HTR-8/SVneo (cell line): ENCODE measurements around the gene MUC22.
A peak's percentile ranks its signal among the peaks of the same experiment; 100 is the strongest.
"Not testable (repeated sequence)": the region's sequence is repeated elsewhere in the genome, so short reads cannot be mapped to it uniquely, and the experiment has no call there.

Experiments
- DNase-seq: peaks from one replicate; pipeline ENCODE4 v3.0.0; 2011; ENCODE audit warnings: low spot score, mixed read lengths; ENCODE audit not compliant: insufficient read length
- FAIRE-seq: peaks from 2 replicates; lab custom pipeline; 2011; peaks lifted over from hg19 to GRCh38; lab: Jason Lieb, UNC

The MUC22 gene

DNA sequence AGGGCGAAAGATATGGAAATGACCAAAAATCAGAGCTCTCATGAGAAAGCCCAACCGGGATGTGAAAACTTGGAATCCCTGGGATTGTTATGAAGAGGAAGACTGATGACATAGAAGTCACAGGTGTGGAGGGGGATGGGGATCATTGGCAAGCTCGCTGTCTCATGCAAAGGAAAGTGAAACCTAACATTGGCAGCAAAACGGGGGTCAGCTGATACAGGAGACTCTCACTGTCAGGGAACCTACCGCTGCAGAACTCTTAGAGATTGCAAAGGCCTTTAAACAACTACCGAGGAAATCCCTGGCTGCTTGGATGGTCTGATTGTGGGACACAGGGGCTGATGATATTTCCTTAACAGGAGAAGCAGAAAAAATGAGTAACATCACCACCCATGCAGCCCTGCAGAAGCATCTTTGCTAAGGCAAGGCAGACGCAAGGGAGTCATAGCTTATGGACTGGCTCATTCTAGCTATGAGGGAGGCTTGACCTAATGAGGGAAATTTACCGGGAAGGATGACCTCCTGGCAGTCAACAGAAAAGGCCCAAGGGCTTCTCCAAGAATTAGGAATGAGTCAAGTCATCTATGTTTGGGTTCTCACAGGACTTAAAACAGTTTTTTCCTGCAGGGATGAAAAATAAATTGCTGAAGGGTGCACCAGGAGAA lies 19.7 kb upstream of the MUC22 start:
- no peak for FAIRE-seq

GRCh38 chr6:30991891-30992290 lies 18.4 kb upstream of the MUC22 start:
- DNase-seq (no peak), FAIRE-seq (no peak)

More for the DNA sequence above, 19.7 kb upstream of the MUC22 start:
- no peak for DNase-seq

DNA sequence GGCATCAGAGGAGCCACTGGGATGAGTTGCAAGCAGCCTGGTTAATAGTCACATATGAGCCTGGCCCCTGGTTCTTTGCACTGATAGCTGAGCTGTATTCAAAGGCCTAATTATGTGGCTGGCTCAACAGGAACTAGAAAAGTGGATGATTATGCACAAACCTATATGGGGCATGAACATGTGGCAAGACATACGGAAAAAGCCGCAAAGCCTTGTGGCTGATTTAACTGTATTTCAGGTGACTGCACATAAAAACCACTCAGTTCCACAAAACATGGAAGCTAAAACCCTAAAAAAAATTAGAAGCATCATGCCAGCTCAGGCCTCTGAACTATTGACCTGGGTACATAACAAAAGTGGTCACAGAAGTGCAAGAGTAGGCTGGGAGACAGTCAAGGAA lies 13.0 kb upstream of the MUC22 start:
- no peak for DNase-seq

GRCh38 chr6:30998785-30999184 lies 11.5 kb upstream of the MUC22 start:
- no peak for DNase-seq
- no peak for FAIRE-seq

More for the DNA sequence above, 13.0 kb upstream of the MUC22 start:
- no peak for FAIRE-seq

GRCh38 chr6:31000067-31000860 lies 10.0 kb upstream of the MUC22 start:
- not testable (repeated sequence) for FAIRE-seq, DNase-seq

DNA sequence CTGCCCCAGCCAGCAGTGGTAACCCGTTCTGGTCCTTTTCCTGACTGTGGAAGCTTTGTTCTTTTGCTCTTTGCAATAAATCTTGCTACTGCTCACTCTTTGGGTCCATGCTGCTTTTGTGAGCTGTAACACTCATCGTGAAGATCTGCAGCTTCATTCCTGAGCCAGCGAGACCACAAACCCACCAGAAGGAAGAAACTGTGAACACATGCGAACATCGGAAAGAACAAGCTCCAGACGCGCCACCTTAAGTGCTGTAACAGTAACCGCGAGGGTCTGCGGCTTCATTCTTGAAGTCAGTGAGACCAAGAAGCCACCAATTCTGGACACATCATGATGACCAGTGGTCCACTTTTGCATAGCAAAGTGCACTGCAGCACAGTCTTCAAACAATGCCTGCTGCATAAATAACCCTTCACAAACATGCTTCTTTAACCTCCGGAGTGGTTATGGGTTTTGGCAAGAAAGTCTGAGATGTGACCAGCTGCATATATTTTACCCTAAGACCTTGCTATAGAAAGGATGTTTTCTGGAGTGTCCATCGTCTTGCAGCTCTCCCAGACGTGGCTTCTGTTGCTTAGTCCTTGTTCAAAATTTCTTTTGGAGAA lies 8.9 kb upstream of the MUC22 start:
- no peak for FAIRE-seq

GRCh38 chr6:31002471-31002870 lies 7.8 kb upstream of the MUC22 start:
- no peak for DNase-seq

More for the DNA sequence above, 8.9 kb upstream of the MUC22 start:
- no peak for DNase-seq

GRCh38 chr6:31004794-31005193 lies 5.5 kb upstream of the MUC22 start:
- DNase-seq (no peak), FAIRE-seq (no peak)

More at GRCh38 chr6:31002471-31002870, 7.8 kb upstream of the MUC22 start:
- FAIRE-seq = no peak

DNA sequence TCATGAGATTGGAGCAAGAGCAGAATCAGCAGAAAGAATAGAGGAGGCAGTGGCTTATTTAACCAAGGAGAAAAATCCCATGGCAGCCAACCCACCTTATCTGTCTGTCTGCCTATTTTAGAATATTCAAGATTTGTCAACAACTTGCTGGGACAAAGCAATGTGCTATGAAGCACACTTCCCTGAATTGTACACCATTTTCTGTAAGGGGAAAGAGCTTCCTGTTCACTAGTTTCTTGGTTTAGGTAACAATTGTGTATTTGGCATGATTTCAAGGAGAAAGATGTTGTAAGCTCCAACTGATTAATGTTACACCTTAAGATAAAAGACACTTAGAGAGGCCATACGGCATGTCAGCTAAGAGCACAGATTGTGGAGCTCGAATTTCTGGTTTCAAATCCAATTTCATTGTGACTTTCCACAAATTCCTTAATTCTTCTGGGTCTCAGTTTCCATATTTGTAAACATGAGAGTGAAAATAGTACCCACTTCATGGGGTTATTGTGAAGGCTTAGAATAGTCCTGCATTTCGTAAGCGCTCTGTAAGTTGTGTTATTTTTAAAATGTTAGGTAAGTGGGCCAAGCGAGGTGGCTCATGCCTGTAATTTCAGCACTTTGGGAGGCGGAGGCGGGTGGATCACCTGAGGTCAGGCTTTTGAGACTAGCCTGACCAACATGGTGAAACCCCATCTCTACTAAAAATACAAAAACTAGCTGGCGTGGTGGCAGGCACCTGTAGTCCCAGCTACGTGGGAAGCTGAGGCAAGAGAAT lies 4.8 kb upstream of the MUC22 start:
- DNase-seq = no peak
- no peak for FAIRE-seq

GRCh38 chr6:31007694-31008093 lies 2.6 kb upstream of the MUC22 start:
- FAIRE-seq = no peak

DNA sequence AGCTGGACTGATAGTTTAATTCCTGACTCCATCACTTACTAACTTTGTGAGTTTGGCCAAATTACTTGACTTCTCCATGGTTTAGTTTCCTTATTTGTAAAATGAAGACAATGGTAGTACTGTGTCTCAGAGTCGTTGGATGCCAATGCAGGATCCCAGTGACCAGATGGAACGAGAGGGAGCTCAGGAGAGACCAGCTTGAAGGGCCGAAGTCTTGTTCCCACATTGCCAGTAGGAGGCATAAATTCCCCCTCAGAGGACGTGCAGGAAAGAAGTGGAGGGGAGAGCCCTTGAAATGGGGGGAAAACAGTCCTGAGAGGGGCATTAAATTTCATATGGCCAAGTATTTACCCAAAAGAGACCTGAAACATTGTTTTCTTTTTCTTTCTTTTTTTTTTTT lies 2.1 kb upstream of the MUC22 start:
- FAIRE-seq = no peak
- no peak for DNase-seq

More at GRCh38 chr6:31007694-31008093, 2.6 kb upstream of the MUC22 start:
- peak; percentile 87 for DNase-seq

GRCh38 chr6:31009731-31010130 lies 543 bp upstream of the MUC22 start:
- FAIRE-seq = no peak
- no peak for DNase-seq

- FAIRE-seq = no peak
- DNase-seq = no peak
Observed at GRCh38 chr6:31011153-31011552, 879 bp downstream of the MUC22 start.

DNA sequence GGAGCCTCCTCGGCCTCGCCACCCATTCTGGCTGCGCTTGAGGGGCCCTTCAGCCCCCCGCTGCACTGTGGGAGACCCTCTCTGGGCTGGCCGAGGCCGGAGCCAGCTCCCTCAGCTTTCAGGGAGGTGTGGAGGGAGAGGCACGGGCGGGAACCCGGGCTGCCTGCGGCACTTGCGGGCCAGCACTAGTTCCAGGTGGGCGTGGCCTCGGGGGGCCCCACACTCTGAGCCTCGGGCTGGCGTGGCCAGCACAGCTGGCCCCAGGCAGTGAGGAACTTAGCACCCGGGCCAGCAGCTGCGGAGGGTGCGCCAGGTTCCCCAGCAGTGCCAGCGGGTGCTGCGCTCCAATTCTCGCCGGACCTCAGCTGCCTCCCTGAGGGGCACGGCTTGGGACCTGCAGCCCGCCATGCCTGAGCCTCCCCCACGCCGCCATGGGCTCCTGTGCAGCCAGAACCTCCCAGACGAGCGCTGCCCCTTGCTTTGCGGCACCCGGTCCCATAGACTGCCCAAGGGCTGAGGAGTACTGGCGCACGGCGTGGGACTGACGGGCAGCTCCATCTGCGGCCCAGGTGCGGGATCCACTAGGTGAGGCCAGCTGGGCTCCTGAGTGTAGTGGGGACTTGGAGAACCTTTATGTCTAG lies 6.5 kb downstream of the MUC22 start:
- no peak for FAIRE-seq
- no peak for DNase-seq

DNA sequence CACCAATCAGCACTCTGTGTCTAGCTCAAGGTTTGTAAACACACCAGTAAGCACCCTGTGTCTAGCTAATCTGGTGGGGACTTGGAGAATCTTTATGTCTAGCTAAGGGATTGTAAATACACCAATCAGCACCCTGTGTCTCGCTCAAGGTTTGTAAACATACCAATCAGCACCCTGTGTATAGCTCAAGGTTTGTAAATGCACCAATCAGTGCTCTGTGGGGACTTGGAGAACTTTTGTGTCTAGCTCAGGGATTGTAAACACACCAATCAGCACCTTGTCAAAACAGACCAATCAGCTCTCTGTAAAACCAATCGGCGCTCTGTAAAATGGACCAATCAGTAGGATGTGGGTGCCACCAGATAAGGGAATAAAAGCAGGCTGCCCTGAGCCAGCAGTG lies 7.2 kb downstream of the MUC22 start:
- FAIRE-seq = not testable (repeated sequence)

DNA sequence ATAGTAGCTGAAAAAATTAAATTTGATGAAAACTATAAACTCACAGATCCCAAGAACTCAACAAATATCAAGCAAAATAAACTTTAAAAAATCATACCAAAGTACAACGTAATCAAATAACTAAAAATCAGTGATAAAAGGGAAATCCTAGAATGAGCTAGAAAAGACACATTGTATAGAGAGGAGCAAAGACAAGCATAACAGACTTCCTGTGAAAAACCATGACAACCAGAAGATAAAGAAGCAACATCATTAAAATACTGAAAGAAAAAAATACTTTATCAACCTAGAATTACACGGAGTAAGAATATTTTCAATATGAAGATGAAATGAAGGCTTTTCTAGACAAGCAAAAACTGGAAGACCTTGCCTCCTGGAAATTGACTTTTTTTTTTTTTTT lies 9.8 kb downstream of the MUC22 start:
- FAIRE-seq (no peak), DNase-seq (no peak)

More for the DNA sequence above, 7.2 kb downstream of the MUC22 start:
- DNase-seq = not testable (repeated sequence)

DNA sequence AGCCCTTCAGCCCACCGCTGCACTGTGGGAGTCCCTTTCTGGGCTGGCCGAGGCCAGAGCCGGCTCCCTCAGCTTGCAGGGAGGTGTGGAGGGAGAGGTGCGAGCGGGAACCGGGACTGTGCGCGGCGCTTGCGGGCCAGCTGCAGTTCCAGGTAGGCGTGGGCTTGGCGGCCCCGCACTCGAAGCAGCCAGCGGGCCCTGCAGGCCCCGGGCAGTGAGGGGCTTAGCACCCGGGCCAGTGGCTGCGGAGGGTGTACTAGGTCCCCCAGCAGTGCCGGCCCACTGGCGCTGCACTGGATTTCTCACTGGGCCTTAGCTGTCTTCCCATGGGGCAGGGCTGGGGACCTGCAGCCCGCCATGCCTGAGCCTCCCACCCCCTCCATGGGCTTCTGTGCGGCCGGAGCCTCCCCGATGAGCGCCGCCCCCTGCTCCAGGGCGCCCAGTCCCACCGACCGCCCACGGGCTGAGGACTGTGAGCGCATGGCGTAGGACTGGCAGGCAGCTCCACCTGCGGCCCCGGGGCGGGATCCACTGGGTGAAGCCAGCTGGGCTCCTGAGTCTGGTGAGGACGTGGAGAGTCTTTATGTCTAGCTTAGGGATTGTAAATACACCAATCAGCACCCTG lies 10.5 kb downstream of the MUC22 start:
- FAIRE-seq, DNase-seq: not testable (repeated sequence)

DNA sequence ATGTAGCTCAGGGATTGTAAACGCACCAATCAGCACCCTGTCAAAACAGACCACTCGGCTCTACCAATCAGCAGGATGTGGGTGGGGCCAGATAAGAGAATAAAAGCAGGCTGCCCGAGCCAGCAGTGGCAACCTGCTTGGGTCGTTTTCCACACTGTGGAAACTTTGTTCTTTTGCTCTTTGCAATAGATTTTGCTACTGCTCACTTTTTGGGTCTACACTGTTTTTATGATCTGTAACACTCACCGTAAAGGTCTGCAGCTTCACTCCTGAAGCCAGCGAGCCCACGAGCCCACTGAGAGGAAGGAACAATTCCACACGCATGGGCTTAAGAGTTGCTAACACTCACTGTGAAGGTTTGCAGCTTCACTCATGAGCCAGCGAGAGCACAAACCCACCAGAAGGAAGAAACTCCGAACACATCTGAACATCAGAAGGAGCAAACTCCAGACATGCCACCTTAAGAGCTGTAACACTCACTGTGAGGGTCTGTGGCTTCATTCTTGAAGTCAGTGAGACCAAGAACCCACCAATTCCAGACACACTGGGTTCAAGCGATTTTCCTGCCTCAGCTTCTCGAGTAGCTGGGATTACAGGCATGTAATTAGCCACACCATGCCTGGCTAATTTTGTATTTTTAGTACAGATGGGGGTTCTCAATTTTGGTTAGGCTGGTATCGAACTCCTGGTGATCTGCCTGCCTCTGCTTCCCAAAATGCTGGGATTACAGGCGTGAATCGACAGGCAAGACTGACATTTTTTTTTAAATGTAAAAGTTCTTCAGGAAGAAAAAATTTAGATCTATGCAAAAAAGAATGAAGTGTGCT lies 11.6 kb downstream of the MUC22 start:
- DNase-seq, FAIRE-seq: not testable (repeated sequence)
